DMS153 (cell line): ENCODE results near the gene LIMA1.

ENCODE experiments used
- DNase-seq: peaks from one replicate; lab custom pipeline; 2025; lab: John Stamatoyannopoulos, UW

The LIMA1 gene

DNA sequence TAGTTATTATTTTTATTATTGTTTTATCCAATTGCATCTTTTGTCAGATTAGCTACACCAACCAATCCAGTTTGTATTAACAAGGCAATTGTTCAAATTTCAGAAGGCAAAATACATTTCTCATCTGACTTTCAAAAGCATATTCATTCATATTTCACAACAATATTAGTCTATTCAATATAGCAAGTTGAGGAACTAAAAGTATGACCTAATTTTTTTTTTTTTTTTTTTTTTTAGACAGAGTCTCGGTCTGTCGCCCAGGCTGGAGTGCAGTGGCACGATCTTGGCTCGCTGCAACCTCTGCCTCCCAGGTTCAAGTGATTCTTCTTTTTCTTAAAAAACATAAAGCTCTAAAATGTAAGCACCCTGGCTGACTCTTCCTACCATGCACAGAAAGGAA lies 154.0 kb downstream of the LIMA1 start:
- DNase-seq = no peak

DNA sequence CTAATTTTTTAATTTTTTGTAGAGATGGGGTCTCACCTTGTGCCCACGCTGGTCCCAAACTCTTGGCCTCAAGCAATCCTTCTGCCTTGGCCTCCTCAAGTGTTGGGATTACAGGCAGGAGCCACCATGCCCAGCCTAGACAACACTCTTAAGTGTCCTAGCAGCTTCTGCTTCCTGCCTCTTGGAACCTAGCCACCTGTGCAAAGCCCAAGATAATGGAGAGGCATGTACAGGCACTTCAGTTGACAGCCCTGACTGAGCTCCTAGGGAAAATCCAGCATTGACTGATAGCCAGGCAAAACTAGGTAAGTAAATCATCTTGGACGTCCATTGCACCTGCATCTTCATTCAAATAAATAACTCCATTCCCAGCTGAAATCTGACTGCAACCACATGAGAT lies 155.8 kb downstream of the LIMA1 start:
- DNase-seq = no peak
